Dermis microvascular lymphatic vessel endothelial cell (primary cell): ENCODE results near the gene RNF130. TPM values are rescaled to one million over a fixed set of nuclear protein-coding genes. Genes with fewer than 3 reads are reported as not detected.

Experiments used
- DNase-seq, 2 donors: peaks; one replicate each; pipeline versions ENCODE4 v3.0.0 to v3.0.0-alpha.2; 2010; ENCODE audit warnings: low read depth in 2 of 2
- total RNA-seq: library from RNA; depleted of rRNA; stranded (reverse); fragments of >200 nt; gene quantifications from 2 replicates; pipeline ENCODE4 v1.2.1, GENCODE V29; 2014

The RNF130 gene
- total RNA-seq, 1 donor from 2014 or later = 22.3 TPM

- no peak for DNase-seq
These were observed 152.0 kb downstream of the RNF130 start for GRCh38 chr5:179919487-179920060.

GRCh38 chr5:179918742-179919486, 152.6 kb downstream of the RNF130 start:
- DNase-seq = no peak

- DNase-seq = no peak
These were observed 155.0 kb downstream of the RNF130 start for GRCh38 chr5:179916523-179916922.

- DNase-seq = no peak
These were observed 156.1 kb downstream of the RNF130 start for GRCh38 chr5:179915406-179915935.

GRCh38 chr5:179914032-179914755, 157.4 kb downstream of the RNF130 start:
- no peak for DNase-seq

- no peak for DNase-seq
These were observed 158.1 kb downstream of the RNF130 start for GRCh38 chr5:179913461-179913860.

- no peak for DNase-seq
These were observed 158.6 kb downstream of the RNF130 start for GRCh38 chr5:179912951-179913350.

GRCh38 chr5:179912386-179912785, 159.2 kb downstream of the RNF130 start:
- DNase-seq = no peak

GRCh38 chr5:179909224-179909623, 162.3 kb downstream of the RNF130 start:
- no peak for DNase-seq

- no peak for DNase-seq
These were observed 163.0 kb downstream of the RNF130 start for GRCh38 chr5:179908528-179908927.

- peak in 1 of 2 donors; percentile 67 for DNase-seq
These were observed 163.8 kb downstream of the RNF130 start, which contains the start of gene TBC1D9B for GRCh38 chr5:179907556-179908324. TSS of gene TBC1D9B (minus strand) at chr5:179907897. CDS start at chr5:179907821, 76 bp downstream.

GRCh38 chr5:179906795-179907555, 164.6 kb downstream of the RNF130 start:
- DNase-seq = peak in 1 of 2 donors; percentile 23

- no peak for DNase-seq
These were observed 165.2 kb downstream of the RNF130 start for GRCh38 chr5:179906294-179906794.

GRCh38 chr5:179905161-179905560, 166.4 kb downstream of the RNF130 start:
- peak in 1 of 2 donors; percentile 53 for DNase-seq

Other genes starting within 250 kb of the RNF130 start
- 4.2 and 4.8 TPM in 2 replicates for gene MRNIP, start 212.9 kb downstream of the RNF130 start, total RNA-seq
- gene TBC1D9B, start 163.9 kb downstream of the RNF130 start, total RNA-seq = 35.6 and 70.7 TPM in 2 replicates
- gene RASGEF1C, start 137.5 kb upstream of the RNF130 start, total RNA-seq = not detected in 2 replicates
- gene MAPK9, start 220.3 kb upstream of the RNF130 start, total RNA-seq = 16.6 and 23.1 TPM in 2 replicates